Loucy (cell line): ENCODE measurements around the gene FAM107B.
"Not testable (repeated sequence)": the region's sequence is repeated elsewhere in the genome, so short reads cannot be mapped to it uniquely, and the experiment has no call there.

Experiments used
- H2AFZ ChIP-seq: fragments of 200-600 bp; sonication (generic); 2 replicates; pipeline ENCODE4 v1.6.0; 2016; ENCODE audit warnings: antibody characterized with exemption, mild to moderate bottlenecking, low read length, moderate library complexity
- H3F3A ChIP-seq: fragments of 200-600 bp; 2 replicates; pipeline ENCODE4 v1.6.0; 2016; ENCODE audit warnings: antibody characterized with exemption, low read depth, mild to moderate bottlenecking
- H3K27me3 ChIP-seq: fragments of 200-600 bp; sonication (generic); 2 replicates; pipeline ENCODE4 v1.6.1; 2014; ENCODE audit warnings: low read length, mild to moderate bottlenecking; ENCODE audit not compliant: insufficient read depth, poor library complexity, severe bottlenecking
- H3K36me3 ChIP-seq: fragments of 200-600 bp; sonication (generic); 2 replicates; pipeline ENCODE4 v1.6.1; 2016; ENCODE audit warnings: low read length; ENCODE audit not compliant: insufficient read depth
- H3K4me1 ChIP-seq: fragments of 200-600 bp; sonication (generic); 2 replicates; pipeline ENCODE4 v1.5.1; 2014; ENCODE audit warnings: low read length, mild to moderate bottlenecking; ENCODE audit not compliant: insufficient read depth, poor library complexity, severe bottlenecking
- H3K4me2 ChIP-seq: fragments of 200-600 bp; sonication (generic); 2 replicates; pipeline ENCODE4 v1.6.0; 2014; ENCODE audit warnings: antibody characterized with exemption, low read length, low read depth, mild to moderate bottlenecking; ENCODE audit not compliant: poor library complexity, severe bottlenecking
- H3K4me3 ChIP-seq: fragments of 200-600 bp; sonication (generic); 2 replicates; pipeline ENCODE4 v1.5.1; 2014; ENCODE audit warnings: low read length, mild to moderate bottlenecking, mixed read lengths; ENCODE audit not compliant: poor library complexity, severe bottlenecking
- H3K79me2 ChIP-seq: fragments of 200-600 bp; sonication (generic); 2 replicates; pipeline ENCODE4 v1.6.1; 2014; ENCODE audit warnings: low read length; ENCODE audit not compliant: insufficient read depth
- H3K9ac ChIP-seq: fragments of 200-600 bp; sonication (generic); 2 replicates; pipeline ENCODE4 v1.6.0; 2014; ENCODE audit warnings: mild to moderate bottlenecking, low read depth, low read length, moderate library complexity; ENCODE audit not compliant: poor library complexity, severe bottlenecking
- H3K9me2 ChIP-seq: fragments of 200-600 bp; sonication (generic); replicated peaks from 2 replicates; pipeline ENCODE4 v1.6.1; 2016; ENCODE audit warnings: low read depth, low read length, mixed read lengths
- H3K9me3 ChIP-seq: fragments of 200-600 bp; sonication (generic); 2 replicates; pipeline ENCODE4 v1.6.1; 2014; ENCODE audit warnings: mild to moderate bottlenecking, antibody characterized with exemption, low read length, low read depth; ENCODE audit not compliant: insufficient read depth
- H4K20me1 ChIP-seq: fragments of 200-600 bp; sonication (generic); 2 replicates; pipeline ENCODE4 v1.6.0; 2014; ENCODE audit warnings: antibody characterized with exemption, low read length, mild to moderate bottlenecking; ENCODE audit not compliant: insufficient read depth, poor library complexity, severe bottlenecking
- CTCF ChIP-seq: fragments of 200-600 bp; sonication (generic); conservative IDR thresholded peaks from 2 replicates; pipeline ENCODE4 v1.5.1; 2014; ENCODE audit warnings: mild to moderate bottlenecking, antibody characterized with exemption, low read length
- EZH2phosphoT487 ChIP-seq: fragments of 200-600 bp; IDR thresholded peaks from 2 replicates; pipeline ENCODE4 v1.6.1; 2018; ENCODE audit warnings: antibody characterized with exemption, mild to moderate bottlenecking, moderate library complexity, borderline replicate concordance

FAM107B gene

GRCh38 chr10:14821635-14822375, 47.1 kb upstream of the FAM107B start:
- no peak for TF ChIP-seq EZH2phosphoT487
- no peak for TF ChIP-seq CTCF
- Histone ChIP-seq H3K4me2 (no peak overlapping the region), H4K20me1 (no peaks in the 10 kb centered on the region), H3K9me2 (no peaks in the 10 kb centered on the region), H3K36me3 (no peaks in the 10 kb centered on the region), H3K4me3 (no peak overlapping the region), H3K9me3 (no peaks in the 10 kb centered on the region), H3K4me1 (no peaks in the 10 kb centered on the region), H3K27me3 (no peaks in the 10 kb centered on the region), H3F3A (no peaks in the 10 kb centered on the region), H3K79me2 (no peaks in the 10 kb centered on the region), H3K9ac (no peak overlapping the region), H2AFZ (no peak overlapping the region)

- TF ChIP-seq EZH2phosphoT487 (no peak), CTCF (no peak)
- no peak overlapping the region for H3K9ac ChIP-seq
- no peaks in the 10 kb centered on the region for H3K36me3 ChIP-seq
- no peaks in the 10 kb centered on the region for H3F3A ChIP-seq
- H3K79me2 ChIP-seq: no peaks in the 10 kb centered on the region
- no peaks in the 10 kb centered on the region for H3K4me1 ChIP-seq
- H3K9me2 ChIP-seq: no peaks in the 10 kb centered on the region
- no peak overlapping the region; the same call in 1 of the 2 replicates for H2AFZ ChIP-seq
- no peaks in the 10 kb centered on the region for H3K27me3 ChIP-seq
- H3K4me2 ChIP-seq: no peak overlapping the region
- H3K9me3 ChIP-seq: no peaks in the 10 kb centered on the region
- H4K20me1 ChIP-seq: no peaks in the 10 kb centered on the region
- H3K4me3 ChIP-seq: no peak overlapping the region
These were observed 46.1 kb upstream of the FAM107B start for GRCh38 chr10:14820775-14821154.

- no peaks in the 10 kb centered on the region for H3F3A ChIP-seq
- H3K9me2 ChIP-seq: no peaks in the 10 kb centered on the region
- H3K36me3 ChIP-seq: no peaks in the 10 kb centered on the region
- no peaks in the 10 kb centered on the region for H3K79me2 ChIP-seq
- no peaks in the 10 kb centered on the region for H3K27me3 ChIP-seq
- no peak overlapping the region for H3K9ac ChIP-seq
- H3K9me3 ChIP-seq: no peaks in the 10 kb centered on the region
- no peak overlapping the region for H3K4me3 ChIP-seq
- TF ChIP-seq CTCF: no peak
- TF ChIP-seq EZH2phosphoT487: no peak
- no peaks in the 10 kb centered on the region for H3K4me1 ChIP-seq
- no peak overlapping the region for H2AFZ ChIP-seq
- no peak overlapping the region for H3K4me2 ChIP-seq
- H4K20me1 ChIP-seq: no peaks in the 10 kb centered on the region
These were observed 45.5 kb upstream of the FAM107B start for GRCh38 chr10:14820010-14820774.

- H3K4me1 ChIP-seq: peaks cover 10% of the 10 kb centered on the region
- not testable (repeated sequence) for H3K4me3 ChIP-seq
These were observed 42.0 kb upstream of the FAM107B start for GRCh38 chr10:14816717-14817116.

More at GRCh38 chr10:14816717-14817116, 42.0 kb upstream of the FAM107B start:
- not testable (repeated sequence) for H3K36me3 ChIP-seq, H3K79me2 ChIP-seq, H3K9me3 ChIP-seq, H3K4me2 ChIP-seq, H3K9ac ChIP-seq, H3K9me2 ChIP-seq, H4K20me1 ChIP-seq, H3F3A ChIP-seq, H3K27me3 ChIP-seq, H2AFZ ChIP-seq
